ENCODE data around the gene OR51G2. TPM values are rescaled to one million over a fixed set of nuclear protein-coding genes. Genes with fewer than 3 reads are reported as not detected.

OR51G2 gene
- total and polyA plus RNA-seq, 2 donors (not counting 1 experiment from before 2014, with no cell fraction given) = not detected

DNA sequence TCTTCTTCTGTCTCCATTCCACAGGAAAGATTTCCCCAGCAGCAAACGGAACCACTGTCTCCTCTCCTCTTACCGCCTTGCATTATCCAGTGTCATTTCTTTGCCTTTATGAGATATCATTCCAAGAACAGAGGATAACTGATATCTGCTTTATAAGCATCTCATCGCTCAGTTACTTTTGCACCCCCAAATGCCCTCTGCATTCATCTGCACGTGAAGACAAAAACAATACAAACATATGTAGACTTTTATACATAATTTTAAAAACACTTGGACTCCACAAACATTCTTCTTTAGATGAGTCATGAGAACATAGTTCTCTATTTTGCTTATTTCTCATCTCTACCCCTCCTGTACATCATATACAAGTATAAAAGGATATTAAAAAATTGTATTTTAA lies 38.0 kb downstream of the OR51G2 start:
- Histone ChIP-seq H3K9ac (ENCODE audit: low read length) (no peak overlapping the region), H4K20me1 (ENCODE audit: control insufficient read depth, insufficient read depth, low read length, poor library complexity, severe bottlenecking) (no peaks in the 10 kb centered on the region), H3K36me3 (replicated peaks in 1 of 2; ENCODE audit: control extremely low read depth in 1 of 2, control insufficient read depth in 1 of 2, extremely low read depth in 1 of 2, insufficient read depth in 2 of 2, low read length in 1 of 2) (no peaks in the 10 kb centered on the region), H3K27ac (ENCODE audit: low read length in 2 of 2) (no peak overlapping the region), H3K9me3 (ENCODE audit: control extremely low read depth in 1 of 3, control insufficient read depth in 2 of 3, insufficient read depth in 1 of 3, low read length in 2 of 3) (peaks cover 0 to 1% (median 0%) of the 10 kb centered on the region in 3 donors), H3K4me3 (ENCODE audit: control extremely low read depth in 1 of 5, extremely low read depth in 1 of 5, insufficient read depth in 1 of 5, low read depth in 2 of 5, low read length in 4 of 5) (no peak overlapping the region), H3K79me2 (ENCODE audit: control insufficient read depth, insufficient read depth, low read length) (no peaks in the 10 kb centered on the region), H2AFZ (ENCODE audit: insufficient read depth, low read depth, low read length, poor library complexity, severe bottlenecking) (no peak overlapping the region), H3K4me1 (ENCODE audit: control insufficient read depth in 2 of 2, insufficient read depth in 2 of 2, low read length in 2 of 2) (no peaks in the 10 kb centered on the region), H3K4me2 (replicated peaks; ENCODE audit: low read depth, low read length, poor library complexity, severe bottlenecking) (no peak overlapping the region), H3K27me3 (replicated peaks in 1 of 4; ENCODE audit: control extremely low read depth in 1 of 4, control insufficient read depth in 3 of 4, insufficient read depth in 4 of 4, low read length in 3 of 4) (no peaks in the 10 kb centered on the region)
- POLR2A ChIA-PET = no interaction called here
- no peaks in the 10 kb centered on the region for H3K9me3 Mint-ChIP-seq (ENCODE audit: insufficient read depth)
- H3K27me3 Mint-ChIP-seq = peaks cover 2% of the 10 kb centered on the region
- no peak overlapping the region for H3K4me3 Mint-ChIP-seq
- no peak for ATAC-seq (ENCODE audit: low read depth)
- intact Hi-C loops (cut with micrococcal nuclease) = no loop called here
- peaks cover 3% of the 10 kb centered on the region for H3K4me1 Mint-ChIP-seq
- no peak overlapping the region for H3K27ac Mint-ChIP-seq
- WGBS (ENCODE audit: insufficient coverage) = 92% methylated on average over 2 of the region's 4 CpGs
- CTCF ChIA-PET = no interaction called here
- TF ChIP-seq EZH2 (IDR thresholded peaks at IDR 0.05; ENCODE audit: borderline replicate concordance, insufficient read depth, low read depth, low read length, poor library complexity, severe bottlenecking) = no peak
- TF ChIP-seq, protein P1, sequence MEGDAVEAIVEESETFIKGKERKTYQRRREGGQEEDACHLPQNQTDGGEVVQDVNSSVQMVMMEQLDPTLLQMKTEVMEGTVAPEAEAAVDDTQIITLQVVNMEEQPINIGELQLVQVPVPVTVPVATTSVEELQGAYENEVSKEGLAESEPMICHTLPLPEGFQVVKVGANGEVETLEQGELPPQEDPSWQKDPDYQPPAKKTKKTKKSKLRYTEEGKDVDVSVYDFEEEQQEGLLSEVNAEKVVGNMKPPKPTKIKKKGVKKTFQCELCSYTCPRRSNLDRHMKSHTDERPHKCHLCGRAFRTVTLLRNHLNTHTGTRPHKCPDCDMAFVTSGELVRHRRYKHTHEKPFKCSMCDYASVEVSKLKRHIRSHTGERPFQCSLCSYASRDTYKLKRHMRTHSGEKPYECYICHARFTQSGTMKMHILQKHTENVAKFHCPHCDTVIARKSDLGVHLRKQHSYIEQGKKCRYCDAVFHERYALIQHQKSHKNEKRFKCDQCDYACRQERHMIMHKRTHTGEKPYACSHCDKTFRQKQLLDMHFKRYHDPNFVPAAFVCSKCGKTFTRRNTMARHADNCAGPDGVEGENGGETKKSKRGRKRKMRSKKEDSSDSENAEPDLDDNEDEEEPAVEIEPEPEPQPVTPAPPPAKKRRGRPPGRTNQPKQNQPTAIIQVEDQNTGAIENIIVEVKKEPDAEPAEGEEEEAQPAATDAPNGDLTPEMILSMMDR (IDR thresholded peaks at IDR 0.05) = no peak
- DNase-seq = no peak

DNA sequence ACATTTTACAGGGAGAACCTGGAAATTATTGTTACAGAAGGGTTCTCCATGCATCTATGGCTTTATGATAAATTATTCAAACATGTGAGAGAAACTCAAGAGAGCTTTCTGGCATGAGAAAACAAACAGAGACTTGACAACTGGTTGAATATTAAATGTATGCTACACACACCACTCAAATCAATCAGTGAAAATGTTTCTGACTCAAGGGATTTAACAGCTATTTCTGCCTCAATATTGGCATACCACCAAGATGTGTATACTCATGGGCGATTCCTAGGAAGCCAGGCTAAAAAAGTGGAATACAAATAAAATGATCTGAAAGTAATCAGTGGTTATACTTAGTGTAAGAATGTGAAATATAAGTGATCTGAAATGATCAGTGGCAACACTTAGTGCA lies 53.3 kb downstream of the OR51G2 start:
- H3K4me1 ChIP-seq (ENCODE audit: control insufficient read depth in 2 of 2, insufficient read depth in 2 of 2, low read length in 2 of 2) = no peaks in the 10 kb centered on the region
- no peaks in the 10 kb centered on the region for H3K9me3 ChIP-seq (ENCODE audit: control extremely low read depth in 1 of 3, control insufficient read depth in 2 of 3, insufficient read depth in 1 of 3, low read length in 2 of 3)
- Mint-ChIP-seq H3K27ac (no peak overlapping the region), H3K27me3 (no peaks in the 10 kb centered on the region), H3K4me3 (no peak overlapping the region), H3K4me1 (no peaks in the 10 kb centered on the region), H3K9me3 (ENCODE audit: insufficient read depth) (no peaks in the 10 kb centered on the region)
- no peak overlapping the region for H2AFZ ChIP-seq (ENCODE audit: insufficient read depth, low read depth, low read length, poor library complexity, severe bottlenecking)
- H3K9ac ChIP-seq (ENCODE audit: low read length) = no peak overlapping the region
- H3K79me2 ChIP-seq (ENCODE audit: control insufficient read depth, insufficient read depth, low read length) = no peaks in the 10 kb centered on the region
- CTCF ChIA-PET = no interaction called here
- H3K4me2 ChIP-seq (replicated peaks; ENCODE audit: low read depth, low read length, poor library complexity, severe bottlenecking) = no peak overlapping the region
- POLR2A ChIA-PET = no interaction called here
- ATAC-seq (ENCODE audit: low read depth) (no peak), DNase-seq (no peak)
- H4K20me1 ChIP-seq (ENCODE audit: control insufficient read depth, insufficient read depth, low read length, poor library complexity, severe bottlenecking) = no peaks in the 10 kb centered on the region
- intact Hi-C loops (cut with micrococcal nuclease) = no loop called here
- H3K4me3 ChIP-seq (ENCODE audit: control extremely low read depth in 1 of 5, extremely low read depth in 1 of 5, insufficient read depth in 1 of 5, low read depth in 2 of 5, low read length in 4 of 5) = no peak overlapping the region
- no CpG with 5 or more reads among the region's 1 CpG for WGBS (ENCODE audit: insufficient coverage)
- H3K36me3 ChIP-seq (replicated peaks in 1 of 2; ENCODE audit: control extremely low read depth in 1 of 2, control insufficient read depth in 1 of 2, extremely low read depth in 1 of 2, insufficient read depth in 2 of 2, low read length in 1 of 2) = no peaks in the 10 kb centered on the region
- H3K27me3 ChIP-seq (replicated peaks in 1 of 4; ENCODE audit: control extremely low read depth in 1 of 4, control insufficient read depth in 3 of 4, insufficient read depth in 4 of 4, low read length in 3 of 4) = no peaks in the 10 kb centered on the region
- no peak for TF ChIP-seq EZH2 (IDR thresholded peaks at IDR 0.05; ENCODE audit: borderline replicate concordance, insufficient read depth, low read depth, low read length, poor library complexity, severe bottlenecking)
- no peak overlapping the region for H3K27ac ChIP-seq (ENCODE audit: low read length in 2 of 2)

Data from B cell (primary cell).